GM18517 (cell line): Measurements from ENCODE around the gene ACAA2.
A peak's percentile ranks its signal among the peaks of the same experiment; 100 is the strongest.
"Not testable (repeated sequence)": the region's sequence is repeated elsewhere in the genome, so short reads cannot be mapped to it uniquely, and the experiment has no call there.

Source experiments
- ATAC-seq: cut with Tn5 transposase; IDR thresholded peaks from one replicate; pipeline ENCODE4 v1.9.1; 2021; ENCODE audit warnings: mild to moderate bottlenecking, moderate library complexity; ENCODE audit not compliant: unreplicated experiment

ACAA2 gene

GRCh38 chr18:49845629-49846360 lies 32.5 kb upstream of the ACAA2 start:
- no peak for ATAC-seq

GRCh38 chr18:49844903-49845302 lies 31.6 kb upstream of the ACAA2 start:
- ATAC-seq = no peak

GRCh38 chr18:49843778-49844625 lies 30.7 kb upstream of the ACAA2 start:
- ATAC-seq = no peak

GRCh38 chr18:49843131-49843530 lies 29.8 kb upstream of the ACAA2 start:
- no peak for ATAC-seq

- no peak for ATAC-seq
Observed at GRCh38 chr18:49842656-49843055, 29.3 kb upstream of the ACAA2 start.

GRCh38 chr18:49841236-49842217 lies 28.2 kb upstream of the ACAA2 start:
- ATAC-seq = no peak

- ATAC-seq = no peak
Observed at GRCh38 chr18:49839012-49839411, 25.7 kb upstream of the ACAA2 start.

GRCh38 chr18:49838381-49838780 lies 25.0 kb upstream of the ACAA2 start:
- no peak for ATAC-seq

GRCh38 chr18:49837889-49838288 lies 24.6 kb upstream of the ACAA2 start:
- no peak for ATAC-seq

GRCh38 chr18:49837316-49837835 lies 24.0 kb upstream of the ACAA2 start:
- not testable (repeated sequence) for ATAC-seq

- ATAC-seq = no peak
Observed at GRCh38 chr18:49835405-49835804, 22.1 kb upstream of the ACAA2 start.

- ATAC-seq = no peak
Observed at GRCh38 chr18:49834258-49834657, 20.9 kb upstream of the ACAA2 start.

- ATAC-seq = no peak
Observed at GRCh38 chr18:49833814-49834213, 20.5 kb upstream of the ACAA2 start.

GRCh38 chr18:49832221-49832647 lies 18.9 kb upstream of the ACAA2 start:
- ATAC-seq = no peak

- ATAC-seq = no peak
Observed at GRCh38 chr18:49827996-49828395, 14.7 kb upstream of the ACAA2 start.

GRCh38 chr18:49819823-49820671 lies 6.7 kb upstream of the ACAA2 start:
- no peak for ATAC-seq

GRCh38 chr18:49819071-49819662 lies 5.8 kb upstream of the ACAA2 start:
- ATAC-seq = no peak

- no peak for ATAC-seq
Observed at GRCh38 chr18:49817947-49818346, 4.6 kb upstream of the ACAA2 start.

- no peak for ATAC-seq
Observed at GRCh38 chr18:49815927-49816326, 2.6 kb upstream of the ACAA2 start.

- peak; percentile 30 for ATAC-seq
Observed at GRCh38 chr18:49814147-49814499, 790 bp upstream of the ACAA2 start.
